HG03457 (cell line): ENCODE results near the gene SUV39H2.
"Not testable (repeated sequence)": the region's sequence is repeated elsewhere in the genome, so short reads cannot be mapped to it uniquely, and the experiment has no call there.

ENCODE experiments used
- ATAC-seq: cut with Tn5 transposase; IDR thresholded peaks from one replicate; pipeline ENCODE4 v1.9.1; 2021; ENCODE audit warnings: moderate number of reproducible peaks; ENCODE audit not compliant: unreplicated experiment

Gene SUV39H2

GRCh38 chr10:14926722-14927416 is 48.2 kb downstream of the SUV39H2 start:
- ATAC-seq = peak; percentile 92

GRCh38 chr10:14930610-14931009 is 51.9 kb downstream of the SUV39H2 start:
- no peak for ATAC-seq

- ATAC-seq = no peak
These were observed 57.9 kb downstream of the SUV39H2 start for GRCh38 chr10:14936584-14936983.

- not testable (repeated sequence) for ATAC-seq
These were observed 60.3 kb downstream of the SUV39H2 start for GRCh38 chr10:14938971-14939370.

- ATAC-seq = peak; percentile 80
These were observed 63.7 kb downstream of the SUV39H2 start for GRCh38 chr10:14942147-14942949.

GRCh38 chr10:14942950-14943338 is 64.3 kb downstream of the SUV39H2 start:
- not testable (repeated sequence) for ATAC-seq

GRCh38 chr10:14945108-14945507 is 66.4 kb downstream of the SUV39H2 start:
- no peak for ATAC-seq

- ATAC-seq = no peak
These were observed 68.6 kb downstream of the SUV39H2 start for GRCh38 chr10:14947268-14947667.

- ATAC-seq = no peak
These were observed 70.6 kb downstream of the SUV39H2 start for GRCh38 chr10:14949291-14949690.

GRCh38 chr10:14952851-14953423 is 74.3 kb downstream of the SUV39H2 start:
- no peak for ATAC-seq

GRCh38 chr10:14953424-14954000 is 74.8 kb downstream of the SUV39H2 start:
- ATAC-seq = peak; percentile 27
